SK-N-SH (cell line): ENCODE measurements around the gene ACVR1B. TPM values are rescaled to one million over a fixed set of nuclear protein-coding genes. Genes with fewer than 3 reads are reported as not detected.

Experiments
- CTCF ChIA-PET: fragments of 300-600, 350-600 bp; formaldehyde crosslinking; extraction: SDS; loops from one replicate; lab custom pipeline; 2021; lab: Yijun Ruan, JAX
- POLR2A ChIA-PET: fragments of 350-600 bp; sonication (Branson Sonifier 250); formaldehyde crosslinking; extraction: SDS; loops from one replicate; lab custom pipeline; 2020; ENCODE audit warnings: antibody characterized with exemption, inconsistent platforms; lab: Yijun Ruan, JAX
- DNase-seq: peaks from one replicate; pipeline ENCODE4 v3.0.0; 2012
- H2AFZ ChIP-seq: fragments of 200-600 bp; sonication (generic); 2 replicates; pipeline ENCODE4 v1.8.1; 2016; ENCODE audit warnings: antibody characterized with exemption, mild to moderate bottlenecking, low read depth
- H3F3A ChIP-seq: fragments of 200-600 bp; sonication (generic); replicated peaks from 2 replicates; pipeline ENCODE3; 2016; ENCODE audit warnings: antibody characterized with exemption, mild to moderate bottlenecking; ENCODE audit not compliant: insufficient read depth
- H3K27ac ChIP-seq, 2 experiments: fragments of 200-500 bp in 1 of 2; fragments of 200-600 bp in 1 of 2; sonication (Bioruptor generic) in 1 of 2; sonication (generic), shearing (Covaris generic) in 1 of 2; 2 replicates each; pipeline versions ENCODE4 v1.5.1 to v1.6.1; 2014 to 2016; ENCODE audit warnings: low read depth in 2 of 2, inconsistent platforms in 1 of 2, low read length in 1 of 2, mild to moderate bottlenecking in 1 of 2, mixed read lengths in 1 of 2
- H3K27me3 ChIP-seq: fragments of 200-600 bp; sonication (generic), shearing (Covaris generic); 2 replicates; pipeline ENCODE4 v1.6.1; 2016; ENCODE audit warnings: mixed run types; ENCODE audit not compliant: insufficient read depth
- H3K36me3 ChIP-seq, 2 experiments: fragments of 200-500 bp in 1 of 2; fragments of 200-600 bp in 1 of 2; sonication (Bioruptor generic) in 1 of 2; sonication (generic) in 1 of 2; replicated peaks in 1 of 2; 2 replicates each; pipeline versions ENCODE3 to v1.5.1; 2014 to 2016; ENCODE audit warnings: low read length in 1 of 2, mild to moderate bottlenecking in 1 of 2; ENCODE audit not compliant: insufficient read depth in 2 of 2, control insufficient read depth in 1 of 2
- H3K4me1 ChIP-seq, 2 experiments: fragments of 200-500 bp in 1 of 2; fragments of 200-600 bp in 1 of 2; sonication (Bioruptor generic) in 1 of 2; sonication (generic), shearing (Covaris generic) in 1 of 2; 2 replicates each; pipeline versions ENCODE4 v1.5.1 to v1.6.1; 2014 to 2016; ENCODE audit warnings: low read depth in 1 of 2, low read length in 1 of 2, mixed run types in 1 of 2; ENCODE audit not compliant: insufficient read depth in 2 of 2, control insufficient read depth in 1 of 2
- H3K4me2 ChIP-seq: fragments of 200-600 bp; sonication (generic), shearing (Covaris generic); 2 replicates; pipeline ENCODE4 v1.6.1; 2017; ENCODE audit warnings: mixed run types
- H3K4me3 ChIP-seq, 2 experiments: fragments of 200-500 bp in 1 of 2; fragments of 200-600 bp in 1 of 2; sonication (Bioruptor generic) in 1 of 2; sonication (generic), shearing (Covaris generic) in 1 of 2; 2 replicates each; pipeline versions ENCODE4 v1.5.1 to v1.8.1; 2014 to 2016; ENCODE audit warnings: low read depth in 2 of 2, inconsistent platforms in 1 of 2, low read length in 1 of 2, mild to moderate bottlenecking in 1 of 2, mixed read lengths in 1 of 2, moderate library complexity in 1 of 2
- H3K79me2 ChIP-seq: fragments of 200-600 bp; sonication (generic); 2 replicates; pipeline ENCODE4 v1.8.1; 2017; ENCODE audit warnings: mild to moderate bottlenecking; ENCODE audit not compliant: insufficient read depth
- H3K9ac ChIP-seq: fragments of 200-600 bp; sonication (generic); 2 replicates; pipeline ENCODE4 v1.6.1; 2017; ENCODE audit warnings: mixed run types
- H3K9me2 ChIP-seq: fragments of 200-600 bp; sonication (generic); 2 replicates; pipeline ENCODE4 v1.6.1; 2017; ENCODE audit warnings: mixed run types
- H3K9me3 ChIP-seq: fragments of 200-600 bp; sonication (generic); 2 replicates; pipeline ENCODE4 v1.6.1; 2017; ENCODE audit warnings: mixed run types, mild to moderate bottlenecking, moderate library complexity
- H4K20me1 ChIP-seq: fragments of 200-600 bp; sonication (generic); 2 replicates; pipeline ENCODE4 v1.6.1; 2017; ENCODE audit warnings: mild to moderate bottlenecking, mixed run types; ENCODE audit not compliant: insufficient read depth
- ELF1 ChIP-seq: IDR thresholded peaks from 2 replicates; pipeline ENCODE4 v1.4.0; 2012
- EP300 ChIP-seq, 2 experiments: IDR thresholded peaks; 2 replicates each; pipeline versions ENCODE4 v1.4.0 to v1.6.1; 2012; ENCODE audit warnings: borderline replicate concordance in 1 of 2, low read depth in 1 of 2, low read length in 1 of 2
- EZH2phosphoT487 ChIP-seq: fragments of 200-600 bp; sonication (generic); IDR thresholded peaks from 2 replicates; pipeline ENCODE4 v1.6.1; 2017; ENCODE audit warnings: low read depth, mixed run types, mild to moderate bottlenecking, antibody characterized with exemption, moderate library complexity, borderline replicate concordance
- FOXJ3 ChIP-seq: sonication (generic); formaldehyde crosslinking; IDR thresholded peaks from 2 replicates; pipeline ENCODE4 v1.5.1; 2020; ENCODE audit warnings: mild to moderate bottlenecking, missing genetic modification reagents
- FOXM1 ChIP-seq: IDR thresholded peaks from 2 replicates; pipeline ENCODE4 v1.4.0; 2012; ENCODE audit warnings: low read depth, mild to moderate bottlenecking
- GABPA ChIP-seq: IDR thresholded peaks from 2 replicates; pipeline ENCODE4 v1.4.0; 2012; ENCODE audit warnings: low read depth, mild to moderate bottlenecking
- GATA2 ChIP-seq: sonication (generic); formaldehyde crosslinking; IDR thresholded peaks from 2 replicates; pipeline ENCODE4 v1.5.0; 2020; ENCODE audit warnings: mild to moderate bottlenecking, missing genetic modification reagents
- MEF2A ChIP-seq: IDR thresholded peaks from 2 replicates; pipeline ENCODE4 v1.4.0; 2012; ENCODE audit warnings: low read depth, borderline replicate concordance
- NFIC ChIP-seq: IDR thresholded peaks from 2 replicates; pipeline ENCODE4 v1.4.0; 2012; ENCODE audit warnings: borderline replicate concordance
- NRF1 ChIP-seq: IDR thresholded peaks from 2 replicates; pipeline ENCODE4 v1.6.1; 2012; ENCODE audit warnings: low read depth, mild to moderate bottlenecking, low read length
- POLR2AphosphoS5 ChIP-seq: IDR thresholded peaks from 2 replicates; pipeline ENCODE4 v1.6.1; 2012; ENCODE audit warnings: low read depth, low read length
- RXRA ChIP-seq: IDR thresholded peaks from 2 replicates; pipeline ENCODE4 v1.4.0; 2012; ENCODE audit warnings: low read depth, mild to moderate bottlenecking, borderline replicate concordance
- SIN3A ChIP-seq: IDR thresholded peaks from 2 replicates; pipeline ENCODE4 v1.6.1; 2012; ENCODE audit warnings: low read depth, mild to moderate bottlenecking, low read length, moderate library complexity, borderline replicate concordance
- TAF1 ChIP-seq: IDR thresholded peaks from 2 replicates; pipeline ENCODE4 v1.6.1; 2012; ENCODE audit warnings: low read depth, mild to moderate bottlenecking, low read length, moderate library complexity, borderline replicate concordance
- USF1 ChIP-seq: IDR thresholded peaks from 2 replicates; pipeline ENCODE4 v1.4.0; 2012; ENCODE audit warnings: low read depth, borderline replicate concordance
- USF2 ChIP-seq: fragments of 150-350 bp; IDR thresholded peaks from 2 replicates; pipeline ENCODE4 v1.6.1; 2017; ENCODE audit warnings: antibody characterized with exemption, low read length, low read depth, borderline replicate concordance
- YY1 ChIP-seq: IDR thresholded peaks from 2 replicates; pipeline ENCODE4 v1.4.0; 2012; ENCODE audit warnings: low read depth, mild to moderate bottlenecking
- ZBTB33 ChIP-seq: IDR thresholded peaks from 2 replicates; pipeline ENCODE4 v1.4.0; 2012; ENCODE audit warnings: low read depth, borderline replicate concordance
- WGBS: methylation state at CpG from one replicate; pipeline ENCODE4 v1.1.6; 2017; ENCODE audit warnings: low lambda C conversion rate; 5-methylcytosine and 5-hydroxymethylcytosine counted together
- polyA plus RNA-seq, 3 experiments: library from polyadenylated mRNA; depleted of rRNA; stranded (reverse); fragments of >200 nt; gene quantifications; 2 replicates each; pipeline ENCODE4 v1.2.3, GENCODE V29; 2012
- TF ChIP-seq, protein P1 (sequence below): IDR thresholded peaks from 2 replicates; pipeline ENCODE4; 2012

Gene ACVR1B
- polyA plus RNA-seq, 1 of the 3 experiments (the other 2 are of a cell fraction): 12.1 TPM

- H3K4me3 ChIP-seq: no peak overlapping the region
- no peak overlapping the region for H3K27ac ChIP-seq
- no peaks in the 10 kb centered on the region for H4K20me1 ChIP-seq
- no peaks in the 10 kb centered on the region for H3K9me2 ChIP-seq
- no peak overlapping the region for H3K4me2 ChIP-seq
- ChIA-PET POLR2A (interaction anchor here (0.6 to 1.5 kb wide), 5 partner anchors 17 to 1934 kb away, joined by 3 to 6 read pairs (median 3); no protein-coding TSS in a partner anchor), CTCF (interaction anchor here (0.7 to 13.1 kb wide), 17 partner anchors 11 to 130 kb away, joined by 3 to 526 read pairs (median 5); partner anchors contain the start of gene ANKRD33)
- no peaks in the 10 kb centered on the region for H3K79me2 ChIP-seq
- H3K9ac ChIP-seq: no peak overlapping the region
- WGBS: 83% methylated on average over 5 of the region's 8 CpGs
- H3F3A ChIP-seq: peaks cover 5% of the 10 kb centered on the region
- H3K36me3 ChIP-seq: peaks cover 0 to 2% of the 10 kb centered on the region in 2 experiments
- H2AFZ ChIP-seq: no peak overlapping the region
- H3K27me3 ChIP-seq: no peaks in the 10 kb centered on the region
- DNase-seq: no peak
- H3K4me1 ChIP-seq: peaks cover 0 to 13% of the 10 kb centered on the region in 2 experiments; a peak in 1 of 4 replicates
- no peak for TF ChIP-seq FOXJ3 (CRISPR knock-in tag)
- no peak for TF ChIP-seq USF2
- TF ChIP-seq RXRA: no peak
- no peak for TF ChIP-seq FOXM1
- no peak for TF ChIP-seq POLR2AphosphoS5
- TF ChIP-seq MEF2A: no peak
- TF ChIP-seq, protein P1, sequence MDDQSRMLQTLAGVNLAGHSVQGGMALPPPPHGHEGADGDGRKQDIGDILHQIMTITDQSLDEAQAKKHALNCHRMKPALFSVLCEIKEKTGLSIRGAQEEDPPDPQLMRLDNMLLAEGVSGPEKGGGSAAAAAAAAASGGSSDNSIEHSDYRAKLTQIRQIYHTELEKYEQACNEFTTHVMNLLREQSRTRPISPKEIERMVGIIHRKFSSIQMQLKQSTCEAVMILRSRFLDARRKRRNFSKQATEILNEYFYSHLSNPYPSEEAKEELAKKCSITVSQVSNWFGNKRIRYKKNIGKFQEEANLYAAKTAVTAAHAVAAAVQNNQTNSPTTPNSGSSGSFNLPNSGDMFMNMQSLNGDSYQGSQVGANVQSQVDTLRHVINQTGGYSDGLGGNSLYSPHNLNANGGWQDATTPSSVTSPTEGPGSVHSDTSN: no peak
- no peak for TF ChIP-seq GABPA
- no peak for TF ChIP-seq GATA2 (CRISPR knock-in tag)
- TF ChIP-seq ELF1: no peak
- no peak for TF ChIP-seq SIN3A
- TF ChIP-seq NRF1: no peak
- TF ChIP-seq USF1: no peak
- TF ChIP-seq NFIC: no peak
- no peak for TF ChIP-seq EZH2phosphoT487
- no peak for TF ChIP-seq ZBTB33
- TF ChIP-seq TAF1: no peak
- TF ChIP-seq YY1: no peak
- no peak for TF ChIP-seq EP300 (IDR thresholded peaks at IDR 0.05; ENCODE audit: borderline replicate concordance in 1 of 2, low read depth in 1 of 2, low read length in 1 of 2)
- H3K9me3 ChIP-seq: no peaks in the 10 kb centered on the region
Measured at GRCh38 chr12:52003016-52003550, 51.6 kb downstream of the ACVR1B start.
